GM19238 (cell line): Measurements from ENCODE around the gene FERMT1.

Source experiments
- DNase-seq: peaks from one replicate; pipeline ENCODE4 v3.0.0; 2011; ENCODE audit warnings: low spot score; ENCODE audit not compliant: insufficient read length

Gene FERMT1, protein sequence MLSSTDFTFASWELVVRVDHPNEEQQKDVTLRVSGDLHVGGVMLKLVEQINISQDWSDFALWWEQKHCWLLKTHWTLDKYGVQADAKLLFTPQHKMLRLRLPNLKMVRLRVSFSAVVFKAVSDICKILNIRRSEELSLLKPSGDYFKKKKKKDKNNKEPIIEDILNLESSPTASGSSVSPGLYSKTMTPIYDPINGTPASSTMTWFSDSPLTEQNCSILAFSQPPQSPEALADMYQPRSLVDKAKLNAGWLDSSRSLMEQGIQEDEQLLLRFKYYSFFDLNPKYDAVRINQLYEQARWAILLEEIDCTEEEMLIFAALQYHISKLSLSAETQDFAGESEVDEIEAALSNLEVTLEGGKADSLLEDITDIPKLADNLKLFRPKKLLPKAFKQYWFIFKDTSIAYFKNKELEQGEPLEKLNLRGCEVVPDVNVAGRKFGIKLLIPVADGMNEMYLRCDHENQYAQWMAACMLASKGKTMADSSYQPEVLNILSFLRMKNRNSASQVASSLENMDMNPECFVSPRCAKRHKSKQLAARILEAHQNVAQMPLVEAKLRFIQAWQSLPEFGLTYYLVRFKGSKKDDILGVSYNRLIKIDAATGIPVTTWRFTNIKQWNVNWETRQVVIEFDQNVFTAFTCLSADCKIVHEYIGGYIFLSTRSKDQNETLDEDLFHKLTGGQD

GRCh38 chr20:6122873-6123648, at the start of gene FERMT1:
TSS of gene FERMT1 (minus strand) at chr20:6123030. CDS start at chr20:6119554, 3,476 bp downstream.
- no peak for DNase-seq

GRCh38 chr20:6169251-6169650, 46.4 kb upstream of the FERMT1 start:
- no peak for DNase-seq

GRCh38 chr20:6168204-6168603, 45.4 kb upstream of the FERMT1 start:
- no peak for DNase-seq

DNA sequence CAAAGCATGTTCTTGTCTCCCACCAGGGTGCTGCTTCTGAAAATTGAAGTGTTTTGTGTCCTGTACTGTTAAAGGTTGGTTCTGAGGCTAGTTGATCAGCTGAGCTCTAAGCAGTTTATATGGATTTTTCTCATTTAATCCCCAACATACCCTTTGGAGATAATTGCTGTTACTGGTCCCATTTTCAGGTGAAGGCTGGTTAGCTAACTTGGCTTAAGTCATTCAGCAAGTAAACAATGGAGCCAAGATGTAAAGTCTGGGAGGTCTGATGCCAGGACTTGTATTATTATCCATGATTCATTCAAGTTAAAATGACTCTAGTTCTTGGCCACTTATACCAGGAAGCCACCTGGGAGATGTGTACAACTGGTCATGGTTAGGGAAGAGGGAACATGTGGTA, 42.5 kb upstream of the FERMT1 start:
- DNase-seq, result no peak

GRCh38 chr20:6164421-6165341, 41.9 kb upstream of the FERMT1 start:
- no peak for DNase-seq

DNA sequence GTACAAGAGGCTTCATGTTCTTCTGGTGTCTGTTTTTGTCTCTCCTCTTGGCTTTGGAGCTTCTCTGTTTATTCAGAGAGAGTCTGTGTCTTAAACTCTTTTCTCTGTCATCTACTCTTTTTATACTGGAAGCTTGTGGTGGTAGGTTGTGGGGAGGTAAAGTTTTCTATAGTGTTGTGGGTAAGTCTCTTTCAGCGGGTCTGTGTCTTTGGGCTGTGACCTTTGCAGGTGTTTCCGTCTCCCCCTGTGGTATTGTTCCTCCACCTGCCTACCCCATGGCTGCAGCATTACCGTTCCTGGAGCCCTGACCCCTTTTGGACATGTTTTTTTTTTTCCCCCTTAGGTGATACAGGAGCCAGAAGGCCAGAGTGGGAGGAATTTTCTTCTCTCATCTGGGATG, 37.9 kb upstream of the FERMT1 start:
- DNase-seq, result no peak

DNA sequence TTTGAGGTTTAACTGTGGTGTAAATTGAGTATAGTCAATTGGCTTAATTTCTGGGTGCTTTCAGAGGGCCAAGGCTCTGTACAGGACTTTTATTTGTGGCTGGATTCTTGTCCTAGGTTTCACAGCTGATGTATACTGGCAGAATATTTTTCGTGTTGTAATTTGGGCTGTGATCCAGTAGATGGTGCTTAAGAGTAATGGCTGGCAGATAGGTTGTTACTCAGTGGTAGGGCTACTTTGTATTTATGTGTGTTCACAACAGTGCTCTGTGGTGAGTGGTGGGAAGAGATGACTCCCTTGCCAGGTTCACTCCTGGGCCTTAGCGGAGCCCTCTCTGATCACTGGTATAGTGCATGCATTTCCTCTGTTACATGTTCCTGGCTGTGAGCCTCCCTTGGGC, 34.5 kb upstream of the FERMT1 start:
- DNase-seq, result no peak

DNA sequence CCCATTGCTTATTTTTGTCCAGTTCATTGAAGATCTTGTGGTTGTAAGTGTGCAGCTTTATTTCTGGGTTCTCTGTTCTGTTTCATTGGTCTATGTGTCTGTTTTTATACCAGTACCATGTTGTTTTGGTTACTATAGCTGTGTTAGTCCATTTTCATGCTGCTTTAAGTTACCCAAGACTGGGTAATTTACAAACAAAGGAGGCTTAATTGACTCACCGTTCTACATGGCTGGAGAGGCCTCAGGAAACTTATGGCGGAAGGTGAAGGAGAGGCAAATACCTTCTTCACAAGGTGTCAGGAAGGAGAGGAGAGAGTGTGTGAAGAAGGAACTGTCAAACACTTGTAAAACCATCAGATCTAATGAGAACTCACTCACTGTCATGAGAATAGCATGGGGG, 29.9 kb upstream of the FERMT1 start:
- DNase-seq, result no peak

DNA sequence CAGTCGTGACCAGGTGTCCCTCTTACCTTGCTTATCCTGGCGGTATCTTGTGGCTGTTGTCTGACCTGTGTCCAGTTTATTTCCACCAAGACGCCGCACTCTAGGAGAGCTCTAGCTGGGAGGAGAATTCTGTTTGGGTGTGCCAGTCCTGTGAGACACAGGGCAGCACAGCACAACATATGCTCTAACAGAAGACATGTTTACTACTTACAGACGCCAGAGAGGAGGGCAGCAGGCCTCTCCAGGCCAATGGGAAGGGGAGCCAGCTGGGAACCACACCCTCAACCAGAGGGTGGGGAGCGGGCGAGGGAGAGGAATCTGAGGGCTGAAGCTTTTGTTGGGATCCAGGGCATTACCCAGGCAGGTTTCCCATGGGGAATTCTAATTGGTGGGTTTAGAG, 25.2 kb upstream of the FERMT1 start:
- no peak for DNase-seq

DNA sequence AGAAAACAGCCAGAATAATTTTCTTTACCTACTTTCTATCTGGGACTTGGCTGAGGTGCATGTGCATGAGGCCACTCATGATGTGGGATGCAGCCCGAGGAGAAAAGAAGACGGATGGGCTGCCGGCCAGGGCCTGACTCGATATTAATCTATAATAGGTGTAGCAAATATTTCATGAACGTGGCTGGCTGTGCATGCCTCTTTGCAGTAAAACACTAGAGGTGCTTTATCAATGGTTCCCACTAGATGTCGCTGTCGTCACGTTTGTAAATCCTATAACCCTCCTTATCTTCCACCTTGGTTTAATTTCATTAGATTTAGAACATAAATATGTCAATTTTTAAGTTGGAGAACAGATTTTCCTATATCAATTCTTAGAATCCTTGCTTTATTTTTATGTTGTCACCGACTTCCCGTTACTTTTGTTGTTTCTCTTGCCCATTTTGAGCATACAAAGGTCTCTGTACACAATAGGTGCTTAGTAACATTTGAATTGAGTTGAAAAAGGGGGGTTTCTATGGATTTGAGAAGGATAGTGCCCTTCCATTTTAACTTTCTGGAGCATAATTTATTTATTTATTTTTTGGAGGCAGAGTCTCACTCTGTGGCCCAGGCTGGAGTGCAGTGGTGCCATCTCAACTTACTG, 19.6 kb upstream of the FERMT1 start:
- peak; percentile 25 for DNase-seq

GRCh38 chr20:6140947-6141346, 18.1 kb upstream of the FERMT1 start:
- no peak for DNase-seq

DNA sequence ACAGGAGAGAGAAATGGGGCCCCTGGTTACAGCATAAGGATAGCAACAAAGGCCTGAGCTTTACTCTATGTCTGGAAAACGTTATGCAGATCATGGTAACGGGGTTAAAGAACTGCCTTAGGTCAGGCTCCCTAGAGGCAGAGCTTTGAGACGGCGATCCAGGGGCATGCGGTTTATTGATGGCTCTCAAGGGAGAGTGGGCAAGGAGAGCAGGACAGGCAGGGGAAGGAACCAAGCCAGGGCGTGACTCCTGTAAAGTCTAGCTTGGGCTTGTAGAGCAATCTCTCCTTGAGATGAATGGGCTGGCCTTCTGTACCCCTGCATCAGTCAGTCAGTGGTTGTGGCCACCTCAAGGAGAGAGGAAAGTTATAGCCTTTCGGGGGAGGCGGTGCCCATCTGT, 12.5 kb upstream of the FERMT1 start:
- no peak for DNase-seq

GRCh38 chr20:6134592-6134991, 11.8 kb upstream of the FERMT1 start:
- no peak for DNase-seq

DNA sequence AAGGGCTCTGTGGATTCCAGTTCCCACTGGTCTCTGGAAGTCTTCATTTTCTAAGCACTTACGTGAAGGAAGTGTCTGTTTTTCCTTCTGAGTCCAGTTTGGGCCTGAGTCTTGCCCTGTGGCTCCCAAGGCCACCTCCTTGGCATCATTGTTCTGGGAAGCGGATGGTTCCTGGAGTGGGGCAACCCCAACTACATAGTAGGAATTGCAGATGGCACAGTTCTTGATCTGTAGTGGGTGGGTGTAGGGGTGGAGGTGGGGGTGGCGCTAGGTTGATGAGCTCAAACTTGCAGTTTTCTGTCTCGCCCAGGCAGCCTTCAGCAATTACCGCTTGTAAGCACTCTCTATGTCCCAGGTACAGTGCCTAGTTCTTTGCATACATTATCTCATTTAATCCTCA, 7.2 kb upstream of the FERMT1 start:
- DNase-seq, result no peak

GRCh38 chr20:6127825-6128224, 5.0 kb upstream of the FERMT1 start:
- no peak for DNase-seq

GRCh38 chr20:6126846-6127245, 4.0 kb upstream of the FERMT1 start:
- DNase-seq, result no peak

- DNase-seq, result no peak
Measured at GRCh38 chr20:6123649-6124014, 802 bp upstream of the FERMT1 start.

DNA sequence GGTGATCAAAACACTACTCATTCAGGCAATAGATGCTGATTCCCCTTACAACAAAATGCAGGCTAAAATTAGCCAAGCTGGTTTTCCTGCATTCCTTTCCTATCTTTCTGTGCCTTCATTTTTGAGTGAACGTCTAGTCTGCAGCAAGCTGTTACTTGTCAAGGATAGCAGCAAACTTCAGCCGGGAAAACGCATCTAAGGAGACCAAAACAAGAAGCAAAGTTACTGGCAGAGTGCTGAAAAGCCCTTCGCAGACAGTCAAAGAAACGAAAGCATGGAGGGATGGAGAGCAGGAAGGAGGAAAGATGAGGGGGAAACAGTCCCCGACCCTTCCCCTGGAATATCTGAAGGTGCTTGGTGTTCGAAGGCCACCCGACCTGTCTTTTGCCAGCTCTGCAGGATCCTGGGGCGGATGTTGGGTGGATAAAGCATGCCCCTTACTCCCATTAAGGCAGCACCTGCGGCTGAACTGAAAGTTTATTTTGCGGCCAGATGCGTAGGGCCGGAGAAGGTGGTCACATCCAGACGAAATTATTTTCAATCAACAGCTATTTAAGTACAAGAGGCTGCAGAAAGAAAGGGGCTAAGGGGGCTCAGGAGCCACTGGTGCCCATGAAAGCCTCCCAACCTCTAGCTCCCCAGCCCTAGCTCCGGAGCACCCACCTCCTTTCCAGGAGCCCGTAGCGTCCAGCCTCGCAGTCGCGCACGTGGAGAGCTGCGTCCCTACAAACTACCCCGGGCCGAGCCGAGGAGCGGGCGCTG, 538 bp downstream of the FERMT1 start:
- no peak for DNase-seq

DNA sequence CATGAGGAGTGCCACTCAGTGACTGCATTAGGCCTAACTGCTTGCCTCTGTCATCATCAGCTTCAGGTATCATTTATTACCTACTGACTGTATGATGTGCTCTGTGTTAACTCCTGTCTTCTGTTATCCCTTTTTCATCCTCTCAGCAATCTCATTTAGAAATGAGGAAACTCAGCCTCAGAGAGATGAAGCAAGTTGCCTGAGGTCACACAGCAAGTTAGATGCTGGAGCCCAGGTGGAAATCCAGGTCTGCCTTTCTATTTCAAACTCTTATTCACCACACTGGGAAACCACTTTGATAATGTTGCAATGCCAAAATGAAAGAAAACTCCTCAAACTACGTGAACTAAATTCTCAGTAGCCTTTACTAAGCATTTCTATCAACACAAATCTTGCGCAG, 1.3 kb downstream of the FERMT1 start:
- DNase-seq, result no peak

- DNase-seq, result no peak
Measured at GRCh38 chr20:6120491-6120988, 2.3 kb downstream of the FERMT1 start.
